HG02973 (cell line): ENCODE results near the gene CCDC175.

Source experiments
- ATAC-seq: cut with Tn5 transposase; IDR thresholded peaks from one replicate; pipeline ENCODE4 v1.9.1; 2021; ENCODE audit warnings: moderate library complexity; ENCODE audit not compliant: unreplicated experiment

The CCDC175 gene

GRCh38 chr14:59483363-59483762 is 93.2 kb downstream of the CCDC175 start:
- no peak for ATAC-seq

- ATAC-seq: no peak
Observed at GRCh38 chr14:59482541-59483331, 93.9 kb downstream of the CCDC175 start.

GRCh38 chr14:59481871-59482540 is 94.6 kb downstream of the CCDC175 start:
- ATAC-seq: no peak

GRCh38 chr14:59481407-59481806 is 95.2 kb downstream of the CCDC175 start:
- ATAC-seq: no peak

GRCh38 chr14:59480166-59480565 is 96.4 kb downstream of the CCDC175 start:
- ATAC-seq: no peak

GRCh38 chr14:59478540-59478939 is 98.1 kb downstream of the CCDC175 start:
- no peak for ATAC-seq

- no peak for ATAC-seq
Observed at GRCh38 chr14:59475709-59476108, 100.9 kb downstream of the CCDC175 start.

- no peak for ATAC-seq
Observed at GRCh38 chr14:59474172-59474571, 102.4 kb downstream of the CCDC175 start.

- ATAC-seq: peak; percentile 28
Observed at GRCh38 chr14:59465316-59466135, 111.1 kb downstream of the CCDC175 start, which contains the start of gene GPR135. Gene GPR135, minus strand, starts transcription at chr14:59465380. Its CDS starts 154 bp downstream, at chr14:59465226.

GRCh38 chr14:59464486-59465315 is 111.9 kb downstream of the CCDC175 start:
- ATAC-seq: peak; percentile 64

- ATAC-seq: peak; percentile 14
Observed at GRCh38 chr14:59463787-59464485, 112.7 kb downstream of the CCDC175 start.

GRCh38 chr14:59461891-59462290 is 114.7 kb downstream of the CCDC175 start:
- ATAC-seq: no peak

GRCh38 chr14:59460378-59460777 is 116.2 kb downstream of the CCDC175 start:
- ATAC-seq: no peak

GRCh38 chr14:59458486-59458885 is 118.1 kb downstream of the CCDC175 start:
- ATAC-seq: no peak

GRCh38 chr14:59455411-59455810 is 121.2 kb downstream of the CCDC175 start:
- no peak for ATAC-seq
